ENCODE measurements around the gene TSPAN13. TPM values are rescaled to one million over a fixed set of nuclear protein-coding genes. Genes with fewer than 3 reads are reported as not detected.

TSPAN13 gene
- total RNA-seq, 1 experiment from 2014 or later: 32.7 TPM

GRCh38 chr7:16811551-16811950 is 58.0 kb downstream of the TSPAN13 start:
- no peak for DNase-seq (ENCODE audit: low spot score)

GRCh38 chr7:16812542-16813231 is 59.1 kb downstream of the TSPAN13 start:
- POLR2A ChIA-PET: no interaction called here
- H3K27ac Mint-ChIP-seq: no peak overlapping the region
- H3K4me3 Mint-ChIP-seq: no peak overlapping the region
- no peaks in the 10 kb centered on the region for H3K4me1 Mint-ChIP-seq
- H3K27me3 Mint-ChIP-seq (ENCODE audit: low read depth): no peaks in the 10 kb centered on the region
- no peak for ATAC-seq
- TF ChIP-seq FOXK1 (CRISPR knock-in tag; IDR thresholded peaks at IDR 0.05) (no peak), TEAD4 (CRISPR knock-in tag; IDR thresholded peaks at IDR 0.05) (no peak), HMGA2 (CRISPR knock-in tag; IDR thresholded peaks at IDR 0.05) (no peak), OVOL2 (CRISPR knock-in tag; IDR thresholded peaks at IDR 0.05; ENCODE audit: borderline replicate concordance) (no peak), NFE2L1 (CRISPR knock-in tag; IDR thresholded peaks at IDR 0.05) (no peak), ZBTB21 (CRISPR knock-in tag; IDR thresholded peaks at IDR 0.05; ENCODE audit: borderline replicate concordance) (no peak), ZNF219 (CRISPR knock-in tag; IDR thresholded peaks at IDR 0.05; ENCODE audit: borderline replicate concordance) (no peak), ETV6 (CRISPR knock-in tag; IDR thresholded peaks at IDR 0.05) (no peak), JUN (CRISPR knock-in tag; IDR thresholded peaks at IDR 0.05) (no peak)
- TF ChIP-seq, protein P1, sequence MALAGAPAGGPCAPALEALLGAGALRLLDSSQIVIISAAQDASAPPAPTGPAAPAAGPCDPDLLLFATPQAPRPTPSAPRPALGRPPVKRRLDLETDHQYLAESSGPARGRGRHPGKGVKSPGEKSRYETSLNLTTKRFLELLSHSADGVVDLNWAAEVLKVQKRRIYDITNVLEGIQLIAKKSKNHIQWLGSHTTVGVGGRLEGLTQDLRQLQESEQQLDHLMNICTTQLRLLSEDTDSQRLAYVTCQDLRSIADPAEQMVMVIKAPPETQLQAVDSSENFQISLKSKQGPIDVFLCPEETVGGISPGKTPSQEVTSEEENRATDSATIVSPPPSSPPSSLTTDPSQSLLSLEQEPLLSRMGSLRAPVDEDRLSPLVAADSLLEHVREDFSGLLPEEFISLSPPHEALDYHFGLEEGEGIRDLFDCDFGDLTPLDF (CRISPR knock-in tag; IDR thresholded peaks at IDR 0.05): no peak
- TF ChIP-seq, protein P2, sequence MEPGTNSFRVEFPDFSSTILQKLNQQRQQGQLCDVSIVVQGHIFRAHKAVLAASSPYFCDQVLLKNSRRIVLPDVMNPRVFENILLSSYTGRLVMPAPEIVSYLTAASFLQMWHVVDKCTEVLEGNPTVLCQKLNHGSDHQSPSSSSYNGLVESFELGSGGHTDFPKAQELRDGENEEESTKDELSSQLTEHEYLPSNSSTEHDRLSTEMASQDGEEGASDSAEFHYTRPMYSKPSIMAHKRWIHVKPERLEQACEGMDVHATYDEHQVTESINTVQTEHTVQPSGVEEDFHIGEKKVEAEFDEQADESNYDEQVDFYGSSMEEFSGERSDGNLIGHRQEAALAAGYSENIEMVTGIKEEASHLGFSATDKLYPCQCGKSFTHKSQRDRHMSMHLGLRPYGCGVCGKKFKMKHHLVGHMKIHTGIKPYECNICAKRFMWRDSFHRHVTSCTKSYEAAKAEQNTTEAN (CRISPR knock-in tag; IDR thresholded peaks at IDR 0.05): no peak
- TF ChIP-seq, protein P3, sequence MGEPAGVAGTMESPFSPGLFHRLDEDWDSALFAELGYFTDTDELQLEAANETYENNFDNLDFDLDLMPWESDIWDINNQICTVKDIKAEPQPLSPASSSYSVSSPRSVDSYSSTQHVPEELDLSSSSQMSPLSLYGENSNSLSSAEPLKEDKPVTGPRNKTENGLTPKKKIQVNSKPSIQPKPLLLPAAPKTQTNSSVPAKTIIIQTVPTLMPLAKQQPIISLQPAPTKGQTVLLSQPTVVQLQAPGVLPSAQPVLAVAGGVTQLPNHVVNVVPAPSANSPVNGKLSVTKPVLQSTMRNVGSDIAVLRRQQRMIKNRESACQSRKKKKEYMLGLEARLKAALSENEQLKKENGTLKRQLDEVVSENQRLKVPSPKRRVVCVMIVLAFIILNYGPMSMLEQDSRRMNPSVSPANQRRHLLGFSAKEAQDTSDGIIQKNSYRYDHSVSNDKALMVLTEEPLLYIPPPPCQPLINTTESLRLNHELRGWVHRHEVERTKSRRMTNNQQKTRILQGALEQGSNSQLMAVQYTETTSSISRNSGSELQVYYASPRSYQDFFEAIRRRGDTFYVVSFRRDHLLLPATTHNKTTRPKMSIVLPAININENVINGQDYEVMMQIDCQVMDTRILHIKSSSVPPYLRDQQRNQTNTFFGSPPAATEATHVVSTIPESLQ (CRISPR knock-in tag; IDR thresholded peaks at IDR 0.05): no peak
- TF ChIP-seq, protein P4, sequence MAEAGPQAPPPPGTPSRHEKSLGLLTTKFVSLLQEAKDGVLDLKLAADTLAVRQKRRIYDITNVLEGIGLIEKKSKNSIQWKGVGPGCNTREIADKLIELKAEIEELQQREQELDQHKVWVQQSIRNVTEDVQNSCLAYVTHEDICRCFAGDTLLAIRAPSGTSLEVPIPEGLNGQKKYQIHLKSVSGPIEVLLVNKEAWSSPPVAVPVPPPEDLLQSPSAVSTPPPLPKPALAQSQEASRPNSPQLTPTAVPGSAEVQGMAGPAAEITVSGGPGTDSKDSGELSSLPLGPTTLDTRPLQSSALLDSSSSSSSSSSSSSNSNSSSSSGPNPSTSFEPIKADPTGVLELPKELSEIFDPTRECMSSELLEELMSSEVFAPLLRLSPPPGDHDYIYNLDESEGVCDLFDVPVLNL (CRISPR knock-in tag; IDR thresholded peaks at IDR 0.05; ENCODE audit: borderline replicate concordance, low read depth): no peak
- no peaks in the 10 kb centered on the region for H3K36me3 Mint-ChIP-seq
- no peak for DNase-seq (ENCODE audit: low spot score)
- CTCF ChIA-PET: no interaction called here
- H3K9me3 Mint-ChIP-seq: no peaks in the 10 kb centered on the region

More at GRCh38 chr7:16811551-16811950, 58.0 kb downstream of the TSPAN13 start:
- no peak overlapping the region for H3K27ac Mint-ChIP-seq
- H3K27me3 Mint-ChIP-seq (ENCODE audit: low read depth): no peaks in the 10 kb centered on the region
- no peaks in the 10 kb centered on the region for H3K9me3 Mint-ChIP-seq
- H3K36me3 Mint-ChIP-seq: no peaks in the 10 kb centered on the region
- H3K4me1 Mint-ChIP-seq: no peaks in the 10 kb centered on the region
- CTCF ChIA-PET: no interaction called here
- no peak for ATAC-seq
- POLR2A ChIA-PET: no interaction called here
- no peak overlapping the region for H3K4me3 Mint-ChIP-seq
- TF ChIP-seq GTF2I (CRISPR knock-in tag; conservative IDR thresholded peaks at IDR 0.05) (no peak), TP53 (CRISPR knock-in tag; IDR thresholded peaks at IDR 0.05) (no peak), HMGXB4 (CRISPR knock-in tag; IDR thresholded peaks at IDR 0.05) (no peak), ZBTB21 (CRISPR knock-in tag; IDR thresholded peaks at IDR 0.05; ENCODE audit: borderline replicate concordance) (no peak), FOXK1 (CRISPR knock-in tag; IDR thresholded peaks at IDR 0.05) (no peak)
- TF ChIP-seq, protein P5, sequence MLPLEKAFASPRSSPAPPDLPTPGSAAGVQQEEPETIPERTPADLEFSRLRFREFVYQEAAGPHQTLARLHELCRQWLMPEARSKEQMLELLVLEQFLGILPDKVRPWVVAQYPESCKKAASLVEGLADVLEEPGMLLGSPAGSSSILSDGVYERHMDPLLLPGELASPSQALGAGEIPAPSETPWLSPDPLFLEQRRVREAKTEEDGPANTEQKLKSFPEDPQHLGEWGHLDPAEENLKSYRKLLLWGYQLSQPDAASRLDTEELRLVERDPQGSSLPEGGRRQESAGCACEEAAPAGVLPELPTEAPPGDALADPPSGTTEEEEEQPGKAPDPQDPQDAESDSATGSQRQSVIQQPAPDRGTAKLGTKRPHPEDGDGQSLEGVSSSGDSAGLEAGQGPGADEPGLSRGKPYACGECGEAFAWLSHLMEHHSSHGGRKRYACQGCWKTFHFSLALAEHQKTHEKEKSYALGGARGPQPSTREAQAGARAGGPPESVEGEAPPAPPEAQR (CRISPR knock-in tag; IDR thresholded peaks at IDR 0.05): no peak

Measured in WTC11 (cell line).